HEK293 (cell line): ENCODE data around the gene LYRM1.

Experiments
- CTCF ChIA-PET: fragments of 350-600 bp; formaldehyde crosslinking; extraction: SDS; loops from one replicate; lab custom pipeline; 2021; ENCODE audit warnings: antibody characterized with exemption; lab: Yijun Ruan, JAX
- POLR2A ChIA-PET: fragments of 300-600 bp; formaldehyde crosslinking; extraction: SDS; loops from one replicate; lab custom pipeline; 2020; ENCODE audit warnings: antibody characterized with exemption, inconsistent platforms; lab: Yijun Ruan, JAX
- H3K27ac ChIP-seq: fragments of 200-500 bp; sonication (Bioruptor generic); 2 replicates; pipeline ENCODE4 v1.5.1; 2014; ENCODE audit warnings: low read depth, low read length, control low read depth, inconsistent platforms; ENCODE audit errors: extremely low read depth
- H3K36me3 ChIP-seq, 2 experiments: fragments of 200-500 bp in 1 of 2; sonication (Bioruptor generic) in 1 of 2; 1 replicate in 1 of 2; 2 replicates in 1 of 2; pipeline ENCODE4 v1.5.1; 2014 to 2017; ENCODE audit warnings: inconsistent platforms in 2 of 2, low read length in 2 of 2; ENCODE audit not compliant: control insufficient read depth in 2 of 2, insufficient read depth in 1 of 2
- H3K4me1 ChIP-seq: fragments of 200-500 bp; sonication (Bioruptor generic); 2 replicates; pipeline ENCODE4 v1.5.1; 2014; ENCODE audit warnings: mild to moderate bottlenecking, low read length, inconsistent platforms; ENCODE audit not compliant: control insufficient read depth, insufficient read depth
- H3K4me3 ChIP-seq: 2 replicates; pipeline ENCODE4 v1.5.1; 2011; ENCODE audit warnings: low read depth, mild to moderate bottlenecking, control low read depth, low read length, moderate library complexity
- H3K9me3 ChIP-seq: fragments of 200-500 bp; sonication (Bioruptor generic); 2 replicates; pipeline ENCODE4 v1.5.1; 2014; ENCODE audit warnings: low read depth, low read length, inconsistent platforms; ENCODE audit not compliant: control insufficient read depth, insufficient read depth
- BCL6B ChIP-seq: fragments of 450-650 bp; formaldehyde crosslinking; IDR thresholded peaks from 2 replicates; pipeline ENCODE4 v1.5.1; 2017; ENCODE audit warnings: missing biosample characterization, missing genetic modification characterization
- MEIS1 ChIP-seq: sonication (generic); formaldehyde crosslinking; IDR thresholded peaks from 2 replicates; pipeline ENCODE4 v1.8.1; 2022; ENCODE audit warnings: missing genetic modification reagents, mild to moderate bottlenecking, borderline replicate concordance
- MYNN ChIP-seq: fragments of 450-650 bp; formaldehyde crosslinking; IDR thresholded peaks from 2 replicates; pipeline ENCODE4 v1.5.1; 2016; ENCODE audit warnings: missing biosample characterization, missing genetic modification characterization, borderline replicate concordance
- TCF7L2 ChIP-seq: IDR thresholded peaks from 2 replicates; pipeline ENCODE4 v1.6.1; 2011; ENCODE audit warnings: low read depth, mild to moderate bottlenecking, inconsistent platforms, low read length, moderate library complexity, borderline replicate concordance
- YY2 ChIP-seq: fragments of 450-650 bp; formaldehyde crosslinking; IDR thresholded peaks from 2 replicates; pipeline ENCODE4 v1.5.1; 2016; ENCODE audit warnings: missing biosample characterization, missing genetic modification characterization
- ZBTB1 ChIP-seq: fragments of 450-650 bp; formaldehyde crosslinking; IDR thresholded peaks from 2 replicates; pipeline ENCODE4 v1.5.1; 2016; ENCODE audit warnings: missing biosample characterization, missing genetic modification characterization
- ZBTB10 ChIP-seq: fragments of 450-650 bp; formaldehyde crosslinking; IDR thresholded peaks from 2 replicates; pipeline ENCODE4 v1.5.1; 2016; ENCODE audit warnings: missing biosample characterization, missing genetic modification characterization
- ZBTB48 ChIP-seq: fragments of 450-650 bp; formaldehyde crosslinking; IDR thresholded peaks from 2 replicates; pipeline ENCODE4 v1.5.1; 2016; ENCODE audit warnings: missing biosample characterization, missing genetic modification characterization
- ZBTB49 ChIP-seq: fragments of 450-650 bp; formaldehyde crosslinking; IDR thresholded peaks from 2 replicates; pipeline ENCODE4 v1.5.1; 2016; ENCODE audit warnings: missing biosample characterization, missing genetic modification characterization, low read depth
- ZNF169 ChIP-seq: fragments of 450-650 bp; formaldehyde crosslinking; IDR thresholded peaks from 2 replicates; pipeline ENCODE4 v1.5.1; 2016; ENCODE audit warnings: missing biosample characterization, missing genetic modification characterization
- ZNF175 ChIP-seq: fragments of 450-650 bp; formaldehyde crosslinking; IDR thresholded peaks from 2 replicates; pipeline ENCODE4 v1.5.1; 2016; ENCODE audit warnings: missing biosample characterization, missing genetic modification characterization
- ZNF184 ChIP-seq: fragments of 450-650 bp; IDR thresholded peaks from 2 replicates; pipeline ENCODE4 v1.5.1; 2018; ENCODE audit warnings: missing biosample characterization, mild to moderate bottlenecking, missing genetic modification characterization
- ZNF19 ChIP-seq: fragments of 450-650 bp; formaldehyde crosslinking; IDR thresholded peaks from 2 replicates; pipeline ENCODE4; 2016; ENCODE audit warnings: missing biosample characterization, missing genetic modification characterization, low read depth
- ZNF211 ChIP-seq: fragments of 450-650 bp; formaldehyde crosslinking; IDR thresholded peaks from 2 replicates; pipeline ENCODE4 v1.5.1; 2016; ENCODE audit warnings: low read depth, missing biosample characterization, missing genetic modification characterization
- ZNF214 ChIP-seq: fragments of 450-650 bp; formaldehyde crosslinking; IDR thresholded peaks from 2 replicates; pipeline ENCODE4 v1.5.1; 2017; ENCODE audit warnings: missing biosample characterization, mild to moderate bottlenecking, missing genetic modification characterization, borderline replicate concordance
- ZNF280C ChIP-seq: fragments of 450-650 bp; formaldehyde crosslinking; IDR thresholded peaks from 2 replicates; pipeline ENCODE4 v1.5.1; 2016; ENCODE audit warnings: missing biosample characterization, missing genetic modification characterization
- ZNF426 ChIP-seq: fragments of 450-650 bp; formaldehyde crosslinking; IDR thresholded peaks from 2 replicates; pipeline ENCODE4 v1.5.1; 2017; ENCODE audit warnings: missing biosample characterization, missing genetic modification characterization, mild to moderate bottlenecking, inconsistent platforms, moderate library complexity
- ZNF449 ChIP-seq: fragments of 450-650 bp; formaldehyde crosslinking; IDR thresholded peaks from 2 replicates; pipeline ENCODE4 v1.5.1; 2017; ENCODE audit warnings: missing biosample characterization, mild to moderate bottlenecking, missing genetic modification characterization, moderate library complexity
- ZNF529 ChIP-seq: fragments of 450-650 bp; formaldehyde crosslinking; IDR thresholded peaks from 2 replicates; pipeline ENCODE4 v1.5.1; 2017; ENCODE audit warnings: missing genetic modification characterization, missing biosample characterization; ENCODE audit not compliant: insufficient replicate concordance
- ZNF544 ChIP-seq: fragments of 450-650 bp; formaldehyde crosslinking; IDR thresholded peaks from 2 replicates; pipeline ENCODE4 v1.5.0; 2017; ENCODE audit warnings: missing biosample characterization, missing genetic modification characterization
- ZNF555 ChIP-seq: fragments of 450-650 bp; formaldehyde crosslinking; conservative IDR thresholded peaks from 2 replicates; pipeline ENCODE4 v1.5.1; 2017; ENCODE audit warnings: missing biosample characterization, mild to moderate bottlenecking, missing genetic modification characterization, inconsistent platforms
- ZNF560 ChIP-seq: fragments of 450-650 bp; formaldehyde crosslinking; IDR thresholded peaks from 2 replicates; pipeline ENCODE4 v1.5.1; 2017; ENCODE audit warnings: missing biosample characterization, missing genetic modification characterization, borderline replicate concordance
- ZNF585B ChIP-seq: fragments of 450-650 bp; formaldehyde crosslinking; IDR thresholded peaks from 2 replicates; pipeline ENCODE4 v1.5.1; 2016; ENCODE audit warnings: missing biosample characterization, missing genetic modification characterization
- ZNF76 ChIP-seq: fragments of 450-650 bp; formaldehyde crosslinking; IDR thresholded peaks from 2 replicates; pipeline ENCODE4; 2016; ENCODE audit warnings: low read depth, missing biosample characterization, missing genetic modification characterization, borderline replicate concordance
- ZNF837 ChIP-seq: fragments of 450-650 bp; formaldehyde crosslinking; IDR thresholded peaks from 2 replicates; pipeline ENCODE4 v1.5.1; 2016; ENCODE audit warnings: missing biosample characterization, missing genetic modification characterization
- ZSCAN30 ChIP-seq: fragments of 450-650 bp; IDR thresholded peaks from 2 replicates; pipeline ENCODE4 v1.5.1; 2018; ENCODE audit warnings: missing biosample characterization, mild to moderate bottlenecking, missing genetic modification characterization, moderate library complexity

LYRM1 gene

GRCh38 chr16:20916289-20916688, 15.7 kb downstream of the LYRM1 start:
- POLR2A ChIA-PET = no interaction called here
- TF ChIP-seq ZBTB1 (tag by site-specific recombination) (no peak), ZNF560 (tag by site-specific recombination) (no peak), MEIS1 (CRISPR knock-in tag) (no peak), ZBTB10 (tag by site-specific recombination) (no peak), ZNF211 (tag by site-specific recombination) (no peak), ZNF214 (tag by site-specific recombination) (no peak), ZNF529 (no peak), ZNF184 (tag by site-specific recombination) (no peak), ZSCAN30 (tag by site-specific recombination) (no peak), ZNF555 (tag by site-specific recombination) (no peak), ZNF76 (tag by site-specific recombination) (no peak), ZNF280C (tag by site-specific recombination) (no peak), ZBTB48 (tag by site-specific recombination) (no peak), ZBTB49 (tag by site-specific recombination) (no peak), ZNF585B (tag by site-specific recombination) (no peak), ZNF426 (tag by site-specific recombination) (no peak), MYNN (no peak)

GRCh38 chr16:20916942-20917341, 16.4 kb downstream of the LYRM1 start:
- no peaks in the 10 kb centered on the region for H3K9me3 ChIP-seq
- no peak overlapping the region for H3K4me3 ChIP-seq
- H3K36me3 ChIP-seq = peaks cover 0 to 4% of the 10 kb centered on the region in 2 experiments; a peak in 2 of 3 replicates
- H3K27ac ChIP-seq = no peak overlapping the region
- CTCF ChIA-PET = interaction anchor here (0.7 kb wide), 1 partner anchor 72 kb away, joined by 3 read pairs; no protein-coding TSS in a partner anchor
- no peaks in the 10 kb centered on the region for H3K4me1 ChIP-seq
- POLR2A ChIA-PET = no interaction called here
- TF ChIP-seq ZNF449 (no peak), ZNF169 (no peak), ZNF837 (tag by site-specific recombination) (no peak), ZNF544 (tag by site-specific recombination) (no peak), TCF7L2 (no peak), BCL6B (tag by site-specific recombination) (no peak), YY2 (tag by site-specific recombination) (no peak), ZNF19 (tag by site-specific recombination) (no peak), ZNF175 (tag by site-specific recombination) (no peak)

More at GRCh38 chr16:20916289-20916688, 15.7 kb downstream of the LYRM1 start:
- CTCF ChIA-PET = no interaction called here
- Histone ChIP-seq H3K36me3 (peaks cover 0 to 4% of the 10 kb centered on the region in 2 experiments; a peak in 2 of 3 replicates), H3K4me3 (no peak overlapping the region), H3K4me1 (no peaks in the 10 kb centered on the region), H3K27ac (no peak overlapping the region), H3K9me3 (no peaks in the 10 kb centered on the region)
